ENCODE results near the gene RIOK2.

GRCh38 chr5:97229688-97230285, 46.7 kb upstream of the RIOK2 start:
- TF ChIP-seq CSDC2 (CRISPR knock-in tag; IDR thresholded peaks at IDR 0.05) (no peak), ZFP30 (CRISPR knock-in tag; IDR thresholded peaks at IDR 0.05) (no peak), ZC3H10 (CRISPR knock-in tag; IDR thresholded peaks at IDR 0.05) (no peak), POU6F1 (CRISPR knock-in tag; IDR thresholded peaks at IDR 0.05; ENCODE audit: borderline replicate concordance, low read depth) (no peak)
